DOHH2 (cell line): Measurements from ENCODE around the gene PDE3B.
"Not testable (repeated sequence)": the region's sequence is repeated elsewhere in the genome, so short reads cannot be mapped to it uniquely, and the experiment has no call there.

Experiments
- H3F3A ChIP-seq: fragments of 200-600 bp; sonication (generic), shearing (Covaris generic); 2 replicates; pipeline ENCODE4 v1.6.0; 2016; ENCODE audit warnings: antibody characterized with exemption, mild to moderate bottlenecking; ENCODE audit not compliant: control insufficient read depth, insufficient read depth
- H3K27ac ChIP-seq: fragments of 200-600 bp; sonication (generic); 2 replicates; pipeline ENCODE4 v1.5.1; 2014; ENCODE audit warnings: low read depth, mild to moderate bottlenecking, low read length, moderate library complexity
- H3K27me3 ChIP-seq: fragments of 200-600 bp; sonication (generic); 2 replicates; pipeline ENCODE4 v1.6.1; 2014; ENCODE audit warnings: mild to moderate bottlenecking, low read length, mixed read lengths; ENCODE audit not compliant: control insufficient read depth
- H3K36me3 ChIP-seq: fragments of 200-600 bp; sonication (generic); 2 replicates; pipeline ENCODE4 v1.6.1; 2014; ENCODE audit warnings: mild to moderate bottlenecking, low read length, moderate library complexity, mixed read lengths; ENCODE audit not compliant: control insufficient read depth
- H3K4me1 ChIP-seq: fragments of 200-600 bp; sonication (generic); 2 replicates; pipeline ENCODE4 v1.6.1; 2014; ENCODE audit warnings: mild to moderate bottlenecking, low read length, mixed read lengths; ENCODE audit not compliant: control insufficient read depth
- H3K4me2 ChIP-seq: fragments of 200-600 bp; sonication (generic); 2 replicates; pipeline ENCODE4 v1.6.0; 2014; ENCODE audit warnings: mild to moderate bottlenecking, low read length, moderate library complexity
- H3K4me3 ChIP-seq: fragments of 200-600 bp; sonication (generic); 2 replicates; pipeline ENCODE4 v1.5.1; 2014; ENCODE audit warnings: mild to moderate bottlenecking, low read length, mixed read lengths
- H3K79me2 ChIP-seq: fragments of 200-600 bp; sonication (generic); 2 replicates; pipeline ENCODE4 v1.6.1; 2014; ENCODE audit warnings: mild to moderate bottlenecking, low read length, mixed read lengths; ENCODE audit not compliant: control insufficient read depth
- H3K9me2 ChIP-seq: fragments of 200-600 bp; sonication (generic); replicated peaks from 2 replicates; pipeline ENCODE4 v1.6.1; 2014; ENCODE audit warnings: mild to moderate bottlenecking, low read length, mixed read lengths; ENCODE audit not compliant: control insufficient read depth
- H3K9me3 ChIP-seq: fragments of 200-600 bp; sonication (generic); 2 replicates; pipeline ENCODE4 v1.6.1; 2014; ENCODE audit warnings: antibody characterized with exemption, low read length, mixed read lengths; ENCODE audit not compliant: control insufficient read depth, insufficient read depth
- H4K20me1 ChIP-seq: fragments of 200-600 bp; sonication (generic); 2 replicates; pipeline ENCODE4 v1.6.0; 2014; ENCODE audit warnings: low read depth, mild to moderate bottlenecking, antibody characterized with exemption, low read length, moderate library complexity; ENCODE audit not compliant: control insufficient read depth, insufficient read depth
- CTCF ChIP-seq: fragments of 200-600 bp; sonication (generic); IDR thresholded peaks from one replicate; pipeline ENCODE4 v1.5.1; 2014; ENCODE audit warnings: antibody characterized with exemption, mild to moderate bottlenecking, low read depth, low read length; ENCODE audit not compliant: poor library complexity, severe bottlenecking
- EZH2phosphoT487 ChIP-seq: fragments of 200-600 bp; sonication (generic); IDR thresholded peaks from 2 replicates; pipeline ENCODE4 v1.6.1; 2017; ENCODE audit warnings: borderline replicate concordance, mild to moderate bottlenecking, antibody characterized with exemption, low read length, moderate library complexity, mixed read lengths

The PDE3B gene

GRCh38 chr11:14742849-14743559 lies 99.4 kb downstream of the PDE3B start:
- no peaks in the 10 kb centered on the region for H3K4me1 ChIP-seq
- H3K27ac ChIP-seq, result no peak overlapping the region
- H3F3A ChIP-seq, result no peaks in the 10 kb centered on the region
- no peaks in the 10 kb centered on the region for H3K36me3 ChIP-seq
- TF ChIP-seq EZH2phosphoT487 (no peak), CTCF (no peak)
- H3K27me3 ChIP-seq, result no peaks in the 10 kb centered on the region
- H3K9me3 ChIP-seq, result no peaks in the 10 kb centered on the region
- H3K79me2 ChIP-seq, result no peaks in the 10 kb centered on the region
- no peak overlapping the region for H3K4me3 ChIP-seq
- H3K4me2 ChIP-seq, result no peak overlapping the region
- H3K9me2 ChIP-seq, result no peaks in the 10 kb centered on the region
- H4K20me1 ChIP-seq, result no peaks in the 10 kb centered on the region

- H3K27me3 ChIP-seq, H4K20me1 ChIP-seq, H3K27ac ChIP-seq, H3K4me1 ChIP-seq, H3K9me3 ChIP-seq, H3K79me2 ChIP-seq, H3K9me2 ChIP-seq, H3F3A ChIP-seq, H3K4me3 ChIP-seq, H3K36me3 ChIP-seq, H3K4me2 ChIP-seq: not testable (repeated sequence)
These were observed 100.1 kb downstream of the PDE3B start for GRCh38 chr11:14743667-14744066.

- H4K20me1 ChIP-seq, result no peaks in the 10 kb centered on the region
- H3K79me2 ChIP-seq, result no peaks in the 10 kb centered on the region
- no peak overlapping the region for H3K27ac ChIP-seq
- no peaks in the 10 kb centered on the region for H3K27me3 ChIP-seq
- no peak overlapping the region for H3K4me3 ChIP-seq
- H3K9me2 ChIP-seq, result no peaks in the 10 kb centered on the region
- no peaks in the 10 kb centered on the region for H3K9me3 ChIP-seq
- no peaks in the 10 kb centered on the region for H3K36me3 ChIP-seq
- H3F3A ChIP-seq, result no peaks in the 10 kb centered on the region
- H3K4me1 ChIP-seq, result peaks cover 7% of the 10 kb centered on the region
- TF ChIP-seq EZH2phosphoT487, result no peak
- no peak for TF ChIP-seq CTCF
- H3K4me2 ChIP-seq, result no peak overlapping the region
These were observed 103.3 kb downstream of the PDE3B start for GRCh38 chr11:14746857-14747395.

GRCh38 chr11:14748090-14748489 lies 104.5 kb downstream of the PDE3B start:
- Histone ChIP-seq H3K27ac (no peak overlapping the region), H3F3A (no peaks in the 10 kb centered on the region), H3K9me2 (no peaks in the 10 kb centered on the region), H3K4me3 (no peak overlapping the region), H3K27me3 (no peaks in the 10 kb centered on the region), H3K4me2 (no peak overlapping the region), H3K4me1 (peaks cover 7% of the 10 kb centered on the region), H3K79me2 (no peaks in the 10 kb centered on the region), H3K36me3 (no peaks in the 10 kb centered on the region), H3K9me3 (no peaks in the 10 kb centered on the region), H4K20me1 (no peaks in the 10 kb centered on the region)
- no peak for TF ChIP-seq EZH2phosphoT487
- no peak for TF ChIP-seq CTCF
